Hepatocyte (in vitro differentiated cells): ENCODE data around the gene RMI2. TPM values are rescaled to one million over a fixed set of nuclear protein-coding genes. Genes with fewer than 3 reads are reported as not detected.

Experiments used
- DNase-seq: peaks from one replicate; pipeline ENCODE4 v3.0.0-alpha.2; 2016; ENCODE audit warnings: low spot score
- H2AFZ ChIP-seq: fragments of 200-600 bp; sonication (generic); 2 replicates; pipeline ENCODE4 v1.6.0; 2016; ENCODE audit warnings: antibody characterized with exemption, mild to moderate bottlenecking
- H3K27ac ChIP-seq: fragments of 200-600 bp; sonication (generic); 2 replicates; pipeline ENCODE4 v1.5.1; 2016; ENCODE audit warnings: mild to moderate bottlenecking
- H3K27me3 ChIP-seq: fragments of 200-600 bp; sonication (generic); 2 replicates; pipeline ENCODE4 v1.6.1; 2016
- H3K36me3 ChIP-seq: fragments of 200-600 bp; sonication (generic); replicated peaks from 2 replicates; pipeline ENCODE4 v1.5.1; 2016; ENCODE audit warnings: low read depth; ENCODE audit not compliant: insufficient read depth
- H3K4me1 ChIP-seq: fragments of 200-600 bp; sonication (generic); 2 replicates; pipeline ENCODE4 v1.5.1; 2016; ENCODE audit warnings: mild to moderate bottlenecking, moderate library complexity; ENCODE audit not compliant: insufficient read depth
- H3K4me2 ChIP-seq: fragments of 200-600 bp; sonication (generic); 2 replicates; pipeline ENCODE4 v1.6.0; 2016
- H3K4me3 ChIP-seq: fragments of 200-600 bp; sonication (generic); 2 replicates; pipeline ENCODE4 v1.5.1; 2016; ENCODE audit warnings: mild to moderate bottlenecking
- H3K79me2 ChIP-seq: fragments of 200-600 bp; sonication (generic); 2 replicates; pipeline ENCODE4 v1.6.0; 2017; ENCODE audit warnings: mild to moderate bottlenecking
- H3K9me2 ChIP-seq: fragments of 200-600 bp; sonication (generic); replicated peaks from 2 replicates; pipeline ENCODE4 v1.6.0; 2017; ENCODE audit warnings: mild to moderate bottlenecking; ENCODE audit not compliant: insufficient read depth
- H3K9me3 ChIP-seq: fragments of 200-600 bp; sonication (generic); 2 replicates; pipeline ENCODE4 v1.5.1; 2016; ENCODE audit warnings: low read depth, mild to moderate bottlenecking
- H4K20me1 ChIP-seq: fragments of 200-600 bp; sonication (generic); 2 replicates; pipeline ENCODE4 v1.6.0; 2016; ENCODE audit warnings: mild to moderate bottlenecking; ENCODE audit not compliant: insufficient read depth, poor library complexity, severe bottlenecking
- CTCF ChIP-seq: fragments of 200-600 bp; sonication (generic); IDR thresholded peaks from 2 replicates; pipeline ENCODE4 v1.5.1; 2016; ENCODE audit warnings: antibody characterized with exemption, mild to moderate bottlenecking; ENCODE audit not compliant: poor library complexity
- EZH2 ChIP-seq: fragments of 200-600 bp; sonication (generic); IDR thresholded peaks from 2 replicates; pipeline ENCODE4 v1.6.1; 2016; ENCODE audit warnings: antibody characterized with exemption, mild to moderate bottlenecking, borderline replicate concordance
- EZH2phosphoT487 ChIP-seq: fragments of 200-600 bp; sonication (generic); IDR thresholded peaks from one replicate; pipeline ENCODE4 v1.6.1; 2018; ENCODE audit warnings: antibody characterized with exemption, mild to moderate bottlenecking, low read depth, moderate library complexity; ENCODE audit not compliant: unreplicated experiment, severe bottlenecking
- WGBS: methylation state at CpG from one replicate; pipeline ENCODE4 v1.1.6; 2016; ENCODE audit warnings: low lambda C conversion rate; ENCODE audit errors: missing lambda C conversion rate; 5-methylcytosine and 5-hydroxymethylcytosine counted together
- polyA plus RNA-seq: library from polyadenylated mRNA; unstranded; fragments of >200 nt; fragmentation: Nextera tagmentation; extraction: Ambion mirVana; gene quantifications from 2 replicates; pipeline ENCODE4 v1.2.1, GENCODE V29; 2016
- total RNA-seq: library from RNA; depleted of rRNA; stranded (reverse); fragments of >200 nt; gene quantifications from 2 replicates; pipeline ENCODE4 v1.2.3, GENCODE V29; 2014

Gene RMI2
- total and polyA plus RNA-seq, 2 experiments from 2014 or later: 9.8 to 11.4 TPM

- Histone ChIP-seq H3K9me3 (no peaks in the 10 kb centered on the region), H3K27ac (peak overlapping the region; percentile 7), H3K4me2 (no peak overlapping the region), H3K9me2 (no peaks in the 10 kb centered on the region), H3K27me3 (no peaks in the 10 kb centered on the region), H3K4me3 (no peak overlapping the region), H3K36me3 (no peaks in the 10 kb centered on the region), H4K20me1 (no peaks in the 10 kb centered on the region), H3K79me2 (no peaks in the 10 kb centered on the region), H2AFZ (no peak overlapping the region), H3K4me1 (peaks cover 25% of the 10 kb centered on the region)
- 77% methylated on average over 4 of the region's 4 CpGs for WGBS
- no peak for DNase-seq
- TF ChIP-seq EZH2phosphoT487 (no peak), EZH2 (no peak), CTCF (no peak)
These were observed 42.3 kb upstream of the RMI2 start for GRCh38 chr16:11302977-11303376.

- H3K9me2 ChIP-seq: no peaks in the 10 kb centered on the region
- H3K4me2 ChIP-seq: no peak overlapping the region
- DNase-seq: peak; percentile 39
- H3K9me3 ChIP-seq: no peaks in the 10 kb centered on the region
- peak overlapping the region; percentile 7 for H3K27ac ChIP-seq
- H4K20me1 ChIP-seq: no peaks in the 10 kb centered on the region
- TF ChIP-seq EZH2: no peak
- WGBS: 79% methylated on average over 17 of the region's 18 CpGs
- H2AFZ ChIP-seq: no peak overlapping the region
- no peaks in the 10 kb centered on the region for H3K79me2 ChIP-seq
- no peaks in the 10 kb centered on the region for H3K27me3 ChIP-seq
- no peaks in the 10 kb centered on the region for H3K36me3 ChIP-seq
- H3K4me3 ChIP-seq: no peak overlapping the region
- peaks cover 25% of the 10 kb centered on the region for H3K4me1 ChIP-seq
These were observed 41.7 kb upstream of the RMI2 start for GRCh38 chr16:11303405-11304138.

- TF ChIP-seq EZH2 (no peak), CTCF (no peak), EZH2phosphoT487 (no peak)
- 87% methylated on average over 8 of the region's 8 CpGs for WGBS
- no peak for DNase-seq
- H4K20me1 ChIP-seq: no peaks in the 10 kb centered on the region
- no peak overlapping the region for H3K4me2 ChIP-seq
- no peaks in the 10 kb centered on the region for H3K9me3 ChIP-seq
- no peak overlapping the region for H3K4me3 ChIP-seq
- H3K36me3 ChIP-seq: no peaks in the 10 kb centered on the region
- no peak overlapping the region for H2AFZ ChIP-seq
- H3K9me2 ChIP-seq: no peaks in the 10 kb centered on the region
- H3K4me1 ChIP-seq: peaks cover 30% of the 10 kb centered on the region
- no peaks in the 10 kb centered on the region for H3K79me2 ChIP-seq
- H3K27ac ChIP-seq: no peak overlapping the region
- no peaks in the 10 kb centered on the region for H3K27me3 ChIP-seq
These were observed 38.9 kb upstream of the RMI2 start for GRCh38 chr16:11306381-11306780.

GRCh38 chr16:11306997-11307638 lies 38.1 kb upstream of the RMI2 start:
- H3K36me3 ChIP-seq: no peaks in the 10 kb centered on the region
- no peaks in the 10 kb centered on the region for H3K9me2 ChIP-seq
- H3K79me2 ChIP-seq: no peaks in the 10 kb centered on the region
- H4K20me1 ChIP-seq: no peaks in the 10 kb centered on the region
- TF ChIP-seq CTCF (no peak), EZH2 (no peak), EZH2phosphoT487 (no peak)
- no peak overlapping the region for H3K4me3 ChIP-seq
- H3K9me3 ChIP-seq: no peaks in the 10 kb centered on the region
- peaks cover 30% of the 10 kb centered on the region for H3K4me1 ChIP-seq
- peak; percentile 42 for DNase-seq
- H3K27ac ChIP-seq: peak overlapping the region; percentile 88
- WGBS: 85% methylated on average over 7 of the region's 7 CpGs
- no peak overlapping the region for H2AFZ ChIP-seq
- no peaks in the 10 kb centered on the region for H3K27me3 ChIP-seq
- no peak overlapping the region for H3K4me2 ChIP-seq
